Panc1 (cell line): ENCODE data around the gene FAM131B. TPM values are rescaled to one million over a fixed set of nuclear protein-coding genes. Genes with fewer than 3 reads are reported as not detected.

Source experiments
- ATAC-seq: fragments of 200-7000 bp; cut with Tn5 transposase; 2 replicates; pipeline ENCODE4 v1.9.1; 2020; ENCODE audit warnings: mild to moderate bottlenecking, moderate library complexity
- BruUV-seq: library from RNA; stranded (reverse); fragments of 400-500 nt; replicated peaks from 2 replicates; lab custom pipeline; 2021; lab: Mats Ljungman, UMichigan
- CTCF ChIA-PET: fragments of 300-600 bp; sonication (Branson Sonifier 250); formaldehyde crosslinking; loops from one replicate; lab custom pipeline; 2022; ENCODE audit warnings: antibody characterized with exemption; lab: Charles Lee
- POLR2A ChIA-PET: fragments of 300-600 bp; sonication (Branson Sonifier 250); formaldehyde crosslinking; loops from one replicate; lab custom pipeline; 2022; ENCODE audit warnings: antibody characterized with exemption; lab: Charles Lee
- DNase-seq: peaks from one replicate; pipeline ENCODE4 v3.0.0-alpha.2; 2010; ENCODE audit warnings: low read depth, low spot score
- H3K27ac ChIP-seq: 2 replicates; pipeline ENCODE4 v1.5.1; 2011; ENCODE audit warnings: mild to moderate bottlenecking, low read length, inconsistent platforms
- H3K27me3 ChIP-seq: fragments of 200-500 bp; sonication (Bioruptor generic); 2 replicates; pipeline ENCODE4 v1.6.0; 2014; ENCODE audit warnings: low read length, inconsistent platforms; ENCODE audit not compliant: control insufficient read depth, insufficient read depth
- H3K36me3 ChIP-seq: fragments of 200-500 bp; sonication (Bioruptor generic); 2 replicates; pipeline ENCODE4 v1.5.1; 2014; ENCODE audit warnings: inconsistent platforms, mild to moderate bottlenecking, low read length, moderate library complexity; ENCODE audit not compliant: control insufficient read depth, insufficient read depth
- H3K4me1 ChIP-seq: 2 replicates; pipeline ENCODE4 v1.5.1; 2011; ENCODE audit warnings: inconsistent platforms, mild to moderate bottlenecking, low read length, moderate library complexity; ENCODE audit not compliant: control insufficient read depth, insufficient read depth
- H3K4me3 ChIP-seq, 2 experiments: 2 replicates each; pipeline ENCODE4 v1.5.1; 2011 to 2012; ENCODE audit warnings: low read depth in 2 of 2, low read length in 2 of 2, mild to moderate bottlenecking in 2 of 2, inconsistent platforms in 1 of 2, moderate library complexity in 1 of 2
- H3K9me3 ChIP-seq: fragments of 200-500 bp; sonication (Bioruptor generic); 2 replicates; pipeline ENCODE4 v1.5.1; 2014; ENCODE audit warnings: low read depth, mild to moderate bottlenecking, inconsistent platforms, low read length, moderate library complexity; ENCODE audit not compliant: control insufficient read depth, insufficient read depth
- CTCF ChIP-seq: fragments of 450-650 bp; IDR thresholded peaks from 2 replicates; pipeline ENCODE4 v1.5.1; 2017; ENCODE audit warnings: mild to moderate bottlenecking
- POLR2AphosphoS5 ChIP-seq: IDR thresholded peaks from 2 replicates; pipeline ENCODE4 v1.6.1; 2012; ENCODE audit warnings: mild to moderate bottlenecking, low read depth, low read length, moderate library complexity
- REST ChIP-seq, 2 experiments: IDR thresholded peaks; 2 replicates each; pipeline ENCODE4 v1.6.1; 2011 to 2012; ENCODE audit warnings: low read depth in 2 of 2, control low read depth in 1 of 2, low read length in 1 of 2, mild to moderate bottlenecking in 1 of 2, moderate library complexity in 1 of 2; ENCODE audit not compliant: insufficient read depth in 1 of 2
- SIN3A ChIP-seq: IDR thresholded peaks from 2 replicates; pipeline ENCODE4 v1.6.1; 2012; ENCODE audit warnings: low read depth, mild to moderate bottlenecking, low read length, moderate library complexity, borderline replicate concordance; ENCODE audit not compliant: insufficient read depth
- TCF7L2 ChIP-seq: IDR thresholded peaks from 2 replicates; pipeline ENCODE4 v1.6.1; 2011; ENCODE audit warnings: mild to moderate bottlenecking, low read depth, low read length, inconsistent platforms
- in situ Hi-C: cut with HindIII; loops from 2 replicates; pipeline ENCODE4 v1.10.0; 2016; ENCODE audit warnings: low sequenced_read_pairs, low pct_unique_long_range_greater_than_20kb
- intact Hi-C: fragments of 100-400 bp; cut with micrococcal nuclease; formaldehyde crosslinking; loops from one replicate; pipeline ENCODE4 v1.10.0; 2022; ENCODE audit not compliant: unreplicated experiment
- total RNA-seq: library from RNA; stranded (reverse); gene quantifications from one replicate; pipeline ENCODE4 v1.2.1, GENCODE V29; 2021; ENCODE audit not compliant: unreplicated experiment

Gene FAM131B
- total RNA-seq, 1 experiment from 2014 or later = 1.5 TPM

GRCh38 chr7:143354965-143355364 is 7.5 kb downstream of the FAM131B start:
- POLR2A ChIA-PET = no interaction called here
- Histone ChIP-seq H3K4me1 (no peaks in the 10 kb centered on the region), H3K36me3 (no peaks in the 10 kb centered on the region), H3K27ac (no peak overlapping the region), H3K4me3 (no peak overlapping the region), H3K27me3 (no peaks in the 10 kb centered on the region; the same call in 1 of the 2 replicates), H3K9me3 (no peaks in the 10 kb centered on the region)
- no TSS peak for BruUV-seq
- CTCF ChIA-PET = no interaction called here
- intact Hi-C loops (no loop called here), in situ Hi-C loops (no loop called here)
- no peak for DNase-seq
- no peak for TF ChIP-seq POLR2AphosphoS5
- TF ChIP-seq TCF7L2 = no peak
- no peak for TF ChIP-seq REST (IDR thresholded peaks at IDR 0.05; ENCODE audit: insufficient read depth in 1 of 2, low read depth in 2 of 2, low read length in 1 of 2)
- TF ChIP-seq SIN3A = no peak
- TF ChIP-seq CTCF = no peak
- ATAC-seq = no peak

GRCh38 chr7:143354376-143354775 is 8.1 kb downstream of the FAM131B start:
- intact Hi-C loops = no loop called here
- no peaks in the 10 kb centered on the region; the same call in 1 of the 2 replicates for H3K27me3 ChIP-seq
- in situ Hi-C loops = no loop called here
- H3K27ac ChIP-seq = no peak overlapping the region
- no peaks in the 10 kb centered on the region for H3K9me3 ChIP-seq
- no peaks in the 10 kb centered on the region for H3K4me1 ChIP-seq
- no peak for ATAC-seq
- ChIA-PET POLR2A (no interaction called here), CTCF (no interaction called here)
- DNase-seq = no peak
- BruUV-seq = no TSS peak
- no peaks in the 10 kb centered on the region for H3K36me3 ChIP-seq
- no peak overlapping the region for H3K4me3 ChIP-seq
- TF ChIP-seq SIN3A (no peak), CTCF (no peak), REST (IDR thresholded peaks at IDR 0.05; ENCODE audit: insufficient read depth in 1 of 2, low read depth in 2 of 2, low read length in 1 of 2) (no peak), TCF7L2 (no peak), POLR2AphosphoS5 (no peak)
